Measurements from ENCODE around the gene ADIPOQ. TPM values are rescaled to one million over a fixed set of nuclear protein-coding genes. Genes with fewer than 3 reads are reported as not detected.
"Not testable (repeated sequence)": the region's sequence is repeated elsewhere in the genome, so short reads cannot be mapped to it uniquely, and the experiment has no call there.

ADIPOQ gene
- total RNA-seq, 1 experiment from 2014 or later = not detected

GRCh38 chr3:186870421-186871201 lies 28.1 kb downstream of the ADIPOQ start:
- intact Hi-C loops (cut with micrococcal nuclease; ENCODE audit: unreplicated experiment) = no loop called here
- H3K9me3 Mint-ChIP-seq (ENCODE audit: low read depth, unreplicated experiment) = no peaks in the 10 kb centered on the region
- no peaks in the 10 kb centered on the region for H3K27me3 Mint-ChIP-seq (ENCODE audit: unreplicated experiment)
- H3K4me3 Mint-ChIP-seq (ENCODE audit: low read depth, unreplicated experiment) = no peak overlapping the region
- CTCF ChIA-PET = interaction anchor here (1.2 to 1.4 kb wide), 2 partner anchors 11 to 61 kb away, joined by 3 to 4 read pairs; no protein-coding TSS in a partner anchor
- H3K4me1 Mint-ChIP-seq (ENCODE audit: low read depth, unreplicated experiment) = peaks cover 27% of the 10 kb centered on the region
- TF ChIP-seq CTCF (IDR thresholded peaks at IDR 0.05; ENCODE audit: unreplicated experiment) = no peak
- H3K27ac Mint-ChIP-seq (ENCODE audit: unreplicated experiment) = no peak overlapping the region
- no peak for DNase-seq
- H3K36me3 Mint-ChIP-seq (ENCODE audit: insufficient read depth, unreplicated experiment) = no peaks in the 10 kb centered on the region
- BruUV-seq (replicated peaks) = no TSS peak

- peaks cover 27% of the 10 kb centered on the region for H3K4me1 Mint-ChIP-seq (ENCODE audit: low read depth, unreplicated experiment)
- intact Hi-C loops (cut with micrococcal nuclease; ENCODE audit: unreplicated experiment) = no loop called here
- no peaks in the 10 kb centered on the region for H3K36me3 Mint-ChIP-seq (ENCODE audit: insufficient read depth, unreplicated experiment)
- no peaks in the 10 kb centered on the region for H3K27me3 Mint-ChIP-seq (ENCODE audit: unreplicated experiment)
- no peak for DNase-seq
- no peak for TF ChIP-seq CTCF (IDR thresholded peaks at IDR 0.05; ENCODE audit: unreplicated experiment)
- H3K9me3 Mint-ChIP-seq (ENCODE audit: low read depth, unreplicated experiment) = no peaks in the 10 kb centered on the region
- CTCF ChIA-PET = no interaction called here
- BruUV-seq (replicated peaks) = no TSS peak
- no peak overlapping the region for H3K27ac Mint-ChIP-seq (ENCODE audit: unreplicated experiment)
- no peak overlapping the region for H3K4me3 Mint-ChIP-seq (ENCODE audit: low read depth, unreplicated experiment)
Observed at GRCh38 chr3:186871403-186871924, 29.0 kb downstream of the ADIPOQ start.

- H3K9me3 Mint-ChIP-seq (ENCODE audit: low read depth, unreplicated experiment); BruUV-seq (replicated peaks); H3K27me3 Mint-ChIP-seq (ENCODE audit: unreplicated experiment); intact Hi-C loops (cut with micrococcal nuclease; ENCODE audit: unreplicated experiment); H3K36me3 Mint-ChIP-seq (ENCODE audit: insufficient read depth, unreplicated experiment); H3K4me3 Mint-ChIP-seq (ENCODE audit: low read depth, unreplicated experiment); H3K27ac Mint-ChIP-seq (ENCODE audit: unreplicated experiment); DNase-seq: not testable (repeated sequence)
- CTCF ChIA-PET = interaction anchor here (0.7 kb wide), 1 partner anchor 655 kb away, joined by 3 read pairs; no protein-coding TSS in a partner anchor
- peaks cover 27% of the 10 kb centered on the region for H3K4me1 Mint-ChIP-seq (ENCODE audit: low read depth, unreplicated experiment)
Observed at GRCh38 chr3:186873796-186874195, 31.3 kb downstream of the ADIPOQ start.

GRCh38 chr3:186874216-186874615 lies 31.7 kb downstream of the ADIPOQ start:
- H3K27me3 Mint-ChIP-seq (ENCODE audit: unreplicated experiment); H3K27ac Mint-ChIP-seq (ENCODE audit: unreplicated experiment); H3K36me3 Mint-ChIP-seq (ENCODE audit: insufficient read depth, unreplicated experiment); BruUV-seq (replicated peaks); H3K9me3 Mint-ChIP-seq (ENCODE audit: low read depth, unreplicated experiment); DNase-seq; H3K4me3 Mint-ChIP-seq (ENCODE audit: low read depth, unreplicated experiment); intact Hi-C loops (cut with micrococcal nuclease; ENCODE audit: unreplicated experiment): not testable (repeated sequence)
- peaks cover 23% of the 10 kb centered on the region for H3K4me1 Mint-ChIP-seq (ENCODE audit: low read depth, unreplicated experiment)
- CTCF ChIA-PET = interaction anchor here (0.7 kb wide), 1 partner anchor 655 kb away, joined by 3 read pairs; no protein-coding TSS in a partner anchor

- CTCF ChIA-PET; H3K36me3 Mint-ChIP-seq (ENCODE audit: insufficient read depth, unreplicated experiment); H3K27me3 Mint-ChIP-seq (ENCODE audit: unreplicated experiment); intact Hi-C loops (cut with micrococcal nuclease; ENCODE audit: unreplicated experiment); H3K27ac Mint-ChIP-seq (ENCODE audit: unreplicated experiment); BruUV-seq (replicated peaks); H3K9me3 Mint-ChIP-seq (ENCODE audit: low read depth, unreplicated experiment); H3K4me3 Mint-ChIP-seq (ENCODE audit: low read depth, unreplicated experiment); DNase-seq: not testable (repeated sequence)
- peaks cover 18% of the 10 kb centered on the region for H3K4me1 Mint-ChIP-seq (ENCODE audit: low read depth, unreplicated experiment)
Observed at GRCh38 chr3:186874841-186875240, 32.3 kb downstream of the ADIPOQ start.
